K562 (cell line): ENCODE measurements around the gene ARHGAP26. TPM values are rescaled to one million over a fixed set of nuclear protein-coding genes. Genes with fewer than 3 reads are reported as not detected.

Experiments
- ATAC-seq: fragments of 200-7000 bp; cut with Tn5 transposase; 3 replicates; pipeline ENCODE4 v1.9.1; 2020; ENCODE audit warnings: moderate library complexity
- BruUV-seq: library from RNA; stranded (reverse); fragments of 400-500 nt; replicated peaks from 2 replicates; lab custom pipeline; 2021; lab: Mats Ljungman, UMichigan
- CTCF ChIA-PET: fragments of 300-600 bp; formaldehyde crosslinking; extraction: SDS; loops from one replicate; lab custom pipeline; 2021; ENCODE audit warnings: low intra/inter-chr PET ratio; lab: Yijun Ruan, JAX
- POLR2A ChIA-PET: fragments of 300-600, 350-650 bp; sonication (Branson Sonifier 250); formaldehyde crosslinking; extraction: SDS; loops from one replicate; lab custom pipeline; 2021; ENCODE audit warnings: antibody characterized with exemption, inconsistent platforms; lab: Yijun Ruan, JAX
- DNase-seq, 4 experiments: peaks; one replicate each; pipeline versions ENCODE4 v3.0.0 to v3.0.0-alpha.2; 2011 to 2018; ENCODE audit warnings: low spot score in 3 of 4, mixed read lengths in 3 of 4; ENCODE audit errors: extremely low read depth in 1 of 4
- FAIRE-seq: peaks from 2 replicates; lab custom pipeline; 2011; peaks lifted over from hg19 to GRCh38; lab: Jason Lieb, UNC
- H2AFZ ChIP-seq: 2 replicates; pipeline ENCODE4 v1.6.0; 2011; ENCODE audit warnings: low read depth, low read length, control low read depth, inconsistent platforms
- H3K27ac ChIP-seq: fragments of 200-600 bp; 3 replicates; pipeline ENCODE4 v1.8.0; 2011; ENCODE audit warnings: low read depth, mild to moderate bottlenecking, control low read depth, inconsistent platforms, low read length, moderate library complexity, mixed read lengths; ENCODE audit errors: extremely low read depth
- H3K27me3 ChIP-seq, 2 experiments: fragments of 300-600 bp in 1 of 2; 2 replicates in 1 of 2; 3 replicates in 1 of 2; pipeline versions ENCODE4 v1.6.0 to v1.8.0; 2011; ENCODE audit warnings: inconsistent platforms in 2 of 2, low read length in 2 of 2, mild to moderate bottlenecking in 1 of 2, mixed read lengths in 1 of 2, moderate library complexity in 1 of 2; ENCODE audit not compliant: control insufficient read depth in 2 of 2, insufficient read depth in 2 of 2
- H3K36me3 ChIP-seq: fragments of 300-600 bp; 3 replicates; pipeline ENCODE4 v1.8.0; 2011; ENCODE audit warnings: mild to moderate bottlenecking, low read length, inconsistent platforms; ENCODE audit not compliant: control insufficient read depth, insufficient read depth
- H3K4me1 ChIP-seq, 2 experiments: fragments of 200-600 bp in 1 of 2; replicated peaks in 1 of 2; 2 replicates in 1 of 2; 3 replicates in 1 of 2; pipeline versions ENCODE4 v1.5.1 to v1.8.0; 2011; ENCODE audit warnings: inconsistent platforms in 2 of 2, low read length in 2 of 2, mild to moderate bottlenecking in 1 of 2, mixed read lengths in 1 of 2, moderate library complexity in 1 of 2; ENCODE audit not compliant: control insufficient read depth in 2 of 2, insufficient read depth in 2 of 2
- H3K4me2 ChIP-seq: 2 replicates; pipeline ENCODE4 v1.6.1; 2011; ENCODE audit warnings: low read length, control low read depth, inconsistent platforms, mixed read lengths; ENCODE audit not compliant: insufficient read depth
- H3K4me3 ChIP-seq: fragments of 200-600 bp; sonication (generic), shearing (Covaris generic); 2 replicates; pipeline ENCODE4 v1.5.1; 2016; ENCODE audit warnings: control low read depth, inconsistent platforms
- H3K79me2 ChIP-seq: fragments of 200-600 bp; 3 replicates; pipeline ENCODE4 v1.8.0; 2011; ENCODE audit warnings: low read length, inconsistent platforms; ENCODE audit not compliant: control insufficient read depth, insufficient read depth
- H3K9ac ChIP-seq, 2 experiments: 2 replicates each; pipeline versions ENCODE4 v1.6.0 to v1.6.1; 2011; ENCODE audit warnings: low read depth in 2 of 2, low read length in 2 of 2, control low read depth in 1 of 2, inconsistent platforms in 1 of 2, mild to moderate bottlenecking in 1 of 2, mixed read lengths in 1 of 2; ENCODE audit not compliant: insufficient read depth in 1 of 2
- H3K9me1 ChIP-seq: one replicate; pipeline ENCODE4 v1.6.0; 2011; ENCODE audit warnings: inconsistent platforms, mild to moderate bottlenecking, low read length, moderate library complexity; ENCODE audit not compliant: control insufficient read depth, insufficient read depth
- H3K9me3 ChIP-seq: replicated peaks from 2 replicates; pipeline ENCODE4 v1.5.1; 2011; ENCODE audit warnings: low read depth, low read length, inconsistent platforms; ENCODE audit not compliant: control insufficient read depth, insufficient read depth
- H4K20me1 ChIP-seq: replicated peaks from 2 replicates; pipeline ENCODE4 v1.6.1; 2011; ENCODE audit warnings: low read length, inconsistent platforms, mixed read lengths; ENCODE audit not compliant: control insufficient read depth, insufficient read depth
- CBX8 ChIP-seq: fragments of 200-600 bp; sonication (generic); IDR thresholded peaks from 2 replicates; pipeline ENCODE4 v1.6.1; 2012; ENCODE audit warnings: borderline replicate concordance, mixed run types, low read depth, mild to moderate bottlenecking, moderate library complexity, mixed read lengths, low read length, control low read depth, inconsistent platforms; ENCODE audit not compliant: poor library complexity, severe bottlenecking; ENCODE audit errors: extremely low read depth
- CXXC5 ChIP-seq: fragments of 250-450 bp; sonication (Bioruptor Pico); IDR thresholded peaks from 2 replicates; pipeline ENCODE4 v1.8.0; 2022; ENCODE audit warnings: inconsistent platforms, mild to moderate bottlenecking, moderate library complexity
- PURB ChIP-seq: sonication (generic); formaldehyde crosslinking; IDR thresholded peaks from 2 replicates; pipeline ENCODE4 v1.9.0; 2021; ENCODE audit warnings: low read depth, mild to moderate bottlenecking, missing genetic modification reagents
- SAFB ChIP-seq: fragments of 200-400 bp; formaldehyde crosslinking; IDR thresholded peaks from 2 replicates; pipeline ENCODE4 v1.6.1; 2017; ENCODE audit warnings: low read depth, low read length, borderline replicate concordance
- SIN3B ChIP-seq: fragments of 450-650 bp; IDR thresholded peaks from 2 replicates; pipeline ENCODE4 v1.6.1; 2017; ENCODE audit warnings: low read depth, mild to moderate bottlenecking, moderate library complexity
- STAT6 ChIP-seq: sonication (generic); formaldehyde crosslinking; IDR thresholded peaks from 2 replicates; pipeline ENCODE4 v1.8.1; 2023; ENCODE audit warnings: mild to moderate bottlenecking, missing genetic modification reagents
- TFAM ChIP-seq: fragments of 250-450 bp; sonication (Bioruptor Pico); conservative IDR thresholded peaks from 2 replicates; pipeline ENCODE4 v1.5.0; 2021; ENCODE audit warnings: mild to moderate bottlenecking, moderate library complexity
- ZNF143 ChIP-seq: sonication (generic); formaldehyde crosslinking; IDR thresholded peaks from 2 replicates; pipeline ENCODE4 v1.9.0; 2022; ENCODE audit warnings: mild to moderate bottlenecking, missing genetic modification reagents
- WGBS: fragments of 100-300 bp; shearing (Covaris generic); methylation state at CpG from one replicate; pipeline ENCODE4 v1.1.6; 2016; ENCODE audit warnings: low coverage, mixed read lengths; ENCODE audit not compliant: insufficient coverage; ENCODE audit errors: missing lambda C conversion rate; 5-methylcytosine and 5-hydroxymethylcytosine counted together
- in situ Hi-C: fragments of 300-500 bp; cut with MboI; formaldehyde crosslinking; loops from 4 replicates; pipeline ENCODE4 v1.15.0; 2018; ENCODE audit warnings: inconsistent platforms, mixed read lengths
- intact Hi-C: fragments of 100-400 bp; cut with micrococcal nuclease; formaldehyde crosslinking; loops from 2 replicates; pipeline ENCODE4 v1.14.2; 2022
- polyA plus RNA-seq, 8 experiments: library from polyadenylated mRNA; depleted of rRNA in 4 of 8; stranded (reverse) in 5 of 8; unstranded in 3 of 8; fragments of >200 nt; fragmentation: Nextera tagmentation in 2 of 8; fragmentation: Illumina TruSeq in 1 of 8; extraction: Ambion mirVana in 2 of 8; extraction: Trizol in 1 of 8; gene quantifications; 2 replicates each; pipeline versions ENCODE4 v1.2.1 to v1.2.3, GENCODE V29; 2011 to 2014; ENCODE audit warnings: inconsistent platforms in 1 of 8, missing spikeins in 1 of 8
- total RNA-seq, 7 experiments: library from RNA; depleted of rRNA in 6 of 7; stranded (reverse); fragments of >200 nt in 6 of 7; fragmentation: Illumina TruSeq in 2 of 7; extraction: Trizol in 2 of 7; gene quantifications; 2 replicates each; pipeline versions ENCODE4 v1.2.1 to v1.2.3, GENCODE V29; 2011 to 2021; ENCODE audit warnings: low replicate concordance in 1 of 7

Gene ARHGAP26
- total and polyA plus RNA-seq, 9 of the 15 experiments (the other 6 are each of a cell fraction or from before 2014, with no cell fraction given): 0.13 to 1.1 (median 0.55) TPM

- intact Hi-C loops (no loop called here), in situ Hi-C loops (no loop called here)
- Histone ChIP-seq H3K27me3 (peaks cover 0 to 11% of the 10 kb centered on the region in 2 experiments; a peak in 1 of 5 replicates), H3K36me3 (no peaks in the 10 kb centered on the region), H4K20me1 (0 out of 2 replicates have a peak, but pooled peaks cover 4% of the 10 kb centered on the region), H3K9me1 (no peaks in the 10 kb centered on the region), H3K4me2 (no peak overlapping the region), H3K79me2 (no peaks in the 10 kb centered on the region), H2AFZ (no peak overlapping the region), H3K9ac (no peak overlapping the region), H3K27ac (no peak overlapping the region), H3K4me1 (no peaks in the 10 kb centered on the region), H3K9me3 (no peaks in the 10 kb centered on the region), H3K4me3 (no peak overlapping the region)
- ChIA-PET CTCF (no interaction called here), POLR2A (interaction anchor here (0.9 to 1.0 kb wide), 2 partner anchors 12 to 18 kb away, joined by 3 read pairs; no protein-coding TSS in a partner anchor)
- no peak for ATAC-seq
- TF ChIP-seq SIN3B: no peak
- TF ChIP-seq CBX8: no peak
- TF ChIP-seq CXXC5 (CRISPR knock-in tag): no peak
- TF ChIP-seq TFAM (CRISPR knock-in tag): no peak
- no peak for TF ChIP-seq SAFB
- no peak for TF ChIP-seq PURB (CRISPR knock-in tag)
- TF ChIP-seq STAT6 (CRISPR knock-in tag): no peak
- TF ChIP-seq ZNF143 (CRISPR knock-in tag): no peak
- BruUV-seq: no TSS peak
- no peak for FAIRE-seq
- no peak for DNase-seq
- under 1% methylated on average over 6 of the region's 6 CpGs for WGBS
These were observed 29.5 kb upstream of the ARHGAP26 start for GRCh38 chr5:142740474-142741242.
